Measurements from ENCODE around the gene CSNK2A1. TPM values are rescaled to one million over a fixed set of nuclear protein-coding genes. Genes with fewer than 3 reads are reported as not detected.

Gene CSNK2A1
- total and polyA plus RNA-seq, 4 donors = 17.0 to 60.3 (median 39.7) TPM

- no peak for DNase-seq (ENCODE audit: low spot score)
- H3K9ac ChIP-seq (ENCODE audit: low read depth in 1 of 2, low read length in 2 of 2) = no peak overlapping the region
- no peaks in the 10 kb centered on the region for H3K36me3 ChIP-seq (ENCODE audit: control insufficient read depth in 4 of 4, insufficient read depth in 3 of 4, low read depth in 1 of 4, low read length in 3 of 4)
- H3K27me3 ChIP-seq (ENCODE audit: control insufficient read depth in 4 of 4, insufficient read depth in 4 of 4, low read length in 3 of 4) = peaks cover 0 to 1% (median 0%) of the 10 kb centered on the region in 4 donors
- H3K4me1 ChIP-seq (ENCODE audit: control insufficient read depth in 4 of 4, insufficient read depth in 4 of 4, low read length in 3 of 4) = peaks cover 14 to 55% (median 27%) of the 10 kb centered on the region in 4 donors
- H3K9me3 ChIP-seq (ENCODE audit: control insufficient read depth in 4 of 4, low read length in 3 of 4) = no peaks in the 10 kb centered on the region
- 98% methylated on average over 3 of the region's 3 CpGs for WGBS
- no peak for TF ChIP-seq REST (IDR thresholded peaks at IDR 0.05)
- no peak overlapping the region for H3K27ac ChIP-seq (ENCODE audit: low read depth in 1 of 2, low read length in 2 of 2)
- no peak overlapping the region for H3K4me3 ChIP-seq (ENCODE audit: low read depth in 1 of 3, low read length in 3 of 3)
These were observed 3.0 kb downstream of the CSNK2A1 start for GRCh38 chr20:540391-541201.

- TF ChIP-seq JUND (IDR thresholded peaks at IDR 0.05) (peak; percentile 31 to 48), TAF1 (conservative IDR thresholded peaks at IDR 0.05) (no peak), GABPA (IDR thresholded peaks at IDR 0.05 in 1 of 2, conservative IDR thresholded peaks at IDR 0.05 in 1 of 2) (peak in 1 of 2 donors; percentile 15)
- H3K4me1 ChIP-seq (ENCODE audit: control insufficient read depth in 4 of 4, insufficient read depth in 4 of 4, low read length in 3 of 4) = peaks cover 15 to 56% (median 27%) of the 10 kb centered on the region in 4 donors
- WGBS = 29% methylated on average over 2 of the region's 2 CpGs
- peak overlapping the region in 1 of 2 donors; percentile 29 for H3K27ac ChIP-seq (ENCODE audit: low read depth in 1 of 2, low read length in 2 of 2)
- no peak for DNase-seq (ENCODE audit: low spot score)
- no peaks in the 10 kb centered on the region for H3K36me3 ChIP-seq (ENCODE audit: control insufficient read depth in 4 of 4, insufficient read depth in 3 of 4, low read depth in 1 of 4, low read length in 3 of 4)
- no peaks in the 10 kb centered on the region for H3K9me3 ChIP-seq (ENCODE audit: control insufficient read depth in 4 of 4, low read length in 3 of 4)
- H3K9ac ChIP-seq (ENCODE audit: low read depth in 1 of 2, low read length in 2 of 2) = no peak overlapping the region
- no peaks in the 10 kb centered on the region for H3K27me3 ChIP-seq (ENCODE audit: control insufficient read depth in 4 of 4, insufficient read depth in 4 of 4, low read length in 3 of 4)
- H3K4me3 ChIP-seq (ENCODE audit: low read depth in 1 of 3, low read length in 3 of 3) = no peak overlapping the region
These were observed 3.7 kb downstream of the CSNK2A1 start for GRCh38 chr20:539848-540247.

- WGBS = 83% methylated on average over 2 of the region's 2 CpGs
- H3K9me3 ChIP-seq (ENCODE audit: control insufficient read depth in 4 of 4, low read length in 3 of 4) = no peaks in the 10 kb centered on the region
- H3K27me3 ChIP-seq (ENCODE audit: control insufficient read depth in 4 of 4, insufficient read depth in 4 of 4, low read length in 3 of 4) = no peaks in the 10 kb centered on the region
- H3K9ac ChIP-seq (ENCODE audit: low read depth in 1 of 2, low read length in 2 of 2) = no peak overlapping the region
- TF ChIP-seq FOXA2 (IDR thresholded peaks at IDR 0.05) (no peak), NR2F2 (IDR thresholded peaks at IDR 0.05) (no peak), TAF1 (conservative IDR thresholded peaks at IDR 0.05) (no peak), YY1 (IDR thresholded peaks at IDR 0.05) (no peak), HNF4A (conservative IDR thresholded peaks at IDR 0.05) (no peak), REST (IDR thresholded peaks at IDR 0.05) (no peak), EGR1 (IDR thresholded peaks at IDR 0.05; ENCODE audit: low read depth in 2 of 2) (no peak), FOXA1 (IDR thresholded peaks at IDR 0.05) (no peak), ATF3 (IDR thresholded peaks at IDR 0.05) (no peak), RAD21 (IDR thresholded peaks at IDR 0.05) (no peak), JUND (IDR thresholded peaks at IDR 0.05) (no peak), ZBTB33 (IDR thresholded peaks at IDR 0.05) (no peak), RXRA (IDR thresholded peaks at IDR 0.05) (no peak), CTCF (IDR thresholded peaks at IDR 0.05; ENCODE audit: low read depth, low read length, missing input control) (no peak)
- H3K4me3 ChIP-seq (ENCODE audit: low read depth in 1 of 3, low read length in 3 of 3) = no peak overlapping the region
- no peak overlapping the region for H3K27ac ChIP-seq (ENCODE audit: low read depth in 1 of 2, low read length in 2 of 2)
- H3K4me1 ChIP-seq (ENCODE audit: control insufficient read depth in 4 of 4, insufficient read depth in 4 of 4, low read length in 3 of 4) = peaks cover 15 to 53% (median 27%) of the 10 kb centered on the region in 4 donors
- no peak for DNase-seq (ENCODE audit: low spot score)
- H3K36me3 ChIP-seq (ENCODE audit: control insufficient read depth in 4 of 4, insufficient read depth in 3 of 4, low read depth in 1 of 4, low read length in 3 of 4) = no peaks in the 10 kb centered on the region
These were observed 4.4 kb downstream of the CSNK2A1 start for GRCh38 chr20:539191-539590.
